HG03342 (cell line): ENCODE data around the gene GRAP.
A peak's percentile ranks its signal among the peaks of the same experiment; 100 is the strongest.

Experiments
- ATAC-seq: cut with Tn5 transposase; IDR thresholded peaks from one replicate; pipeline ENCODE4 v1.9.1; 2021; ENCODE audit warnings: mild to moderate bottlenecking, moderate library complexity; ENCODE audit not compliant: unreplicated experiment

GRAP gene

DNA sequence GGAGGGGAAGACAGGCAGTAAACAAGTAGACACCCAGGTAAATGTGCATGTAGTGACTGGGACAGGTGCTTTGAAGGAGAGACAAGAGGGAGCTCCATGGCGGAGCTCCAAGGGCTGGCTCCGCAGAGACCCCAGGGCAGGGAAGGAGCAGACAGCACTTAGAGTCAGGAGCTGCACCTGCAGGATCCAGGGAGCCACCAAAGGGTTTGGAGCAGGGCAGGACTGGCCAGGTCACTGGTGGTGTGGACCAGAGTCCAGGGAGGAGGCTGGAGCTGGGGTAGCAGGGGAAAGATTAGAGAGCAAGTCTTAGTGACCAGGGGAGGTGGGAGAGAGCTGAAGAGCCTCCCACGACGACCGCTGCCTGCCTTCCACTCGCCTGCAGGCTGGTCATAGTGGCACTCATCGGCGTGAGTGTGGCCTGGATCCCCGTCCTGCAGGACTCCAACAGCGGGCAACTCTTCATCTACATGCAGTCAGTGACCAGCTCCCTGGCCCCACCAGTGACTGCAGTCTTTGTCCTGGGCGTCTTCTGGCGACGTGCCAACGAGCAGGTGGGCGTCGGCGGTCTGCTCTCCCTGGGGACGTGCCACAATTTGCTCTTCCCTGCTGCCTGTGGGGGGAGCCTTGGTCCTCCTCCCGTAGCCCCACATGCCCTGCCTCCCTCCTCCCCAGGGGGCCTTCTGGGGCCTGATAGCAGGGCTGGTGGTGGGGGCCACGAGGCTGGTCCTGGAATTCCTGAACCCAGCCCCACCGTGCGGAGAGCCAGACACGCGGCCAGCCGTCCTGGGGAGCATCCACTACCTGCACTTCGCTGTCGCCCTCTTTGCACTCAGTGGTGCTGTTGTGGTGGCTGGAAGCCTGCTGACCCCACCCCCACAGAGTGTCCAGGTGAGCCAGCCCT lies 27.5 kb downstream of the GRAP start:
- no peak for ATAC-seq

DNA sequence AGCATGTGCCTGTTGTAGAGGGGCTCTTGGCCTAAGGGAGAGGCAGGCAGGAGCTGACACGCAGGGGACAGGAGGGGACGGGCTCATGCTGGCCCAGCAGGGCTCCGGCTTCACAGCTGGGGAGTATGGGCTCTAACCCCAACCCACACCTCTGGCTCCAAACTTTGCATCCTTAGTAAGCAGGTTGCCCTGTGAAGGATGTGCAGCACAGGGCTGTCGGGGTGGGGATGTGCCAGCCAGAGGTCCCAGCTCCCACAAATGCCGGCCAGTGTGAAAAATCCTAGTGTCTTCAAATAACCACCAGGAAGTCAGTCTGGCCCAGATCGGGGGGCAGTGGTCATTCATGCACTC lies 28.2 kb downstream of the GRAP start:
- no peak for ATAC-seq

DNA sequence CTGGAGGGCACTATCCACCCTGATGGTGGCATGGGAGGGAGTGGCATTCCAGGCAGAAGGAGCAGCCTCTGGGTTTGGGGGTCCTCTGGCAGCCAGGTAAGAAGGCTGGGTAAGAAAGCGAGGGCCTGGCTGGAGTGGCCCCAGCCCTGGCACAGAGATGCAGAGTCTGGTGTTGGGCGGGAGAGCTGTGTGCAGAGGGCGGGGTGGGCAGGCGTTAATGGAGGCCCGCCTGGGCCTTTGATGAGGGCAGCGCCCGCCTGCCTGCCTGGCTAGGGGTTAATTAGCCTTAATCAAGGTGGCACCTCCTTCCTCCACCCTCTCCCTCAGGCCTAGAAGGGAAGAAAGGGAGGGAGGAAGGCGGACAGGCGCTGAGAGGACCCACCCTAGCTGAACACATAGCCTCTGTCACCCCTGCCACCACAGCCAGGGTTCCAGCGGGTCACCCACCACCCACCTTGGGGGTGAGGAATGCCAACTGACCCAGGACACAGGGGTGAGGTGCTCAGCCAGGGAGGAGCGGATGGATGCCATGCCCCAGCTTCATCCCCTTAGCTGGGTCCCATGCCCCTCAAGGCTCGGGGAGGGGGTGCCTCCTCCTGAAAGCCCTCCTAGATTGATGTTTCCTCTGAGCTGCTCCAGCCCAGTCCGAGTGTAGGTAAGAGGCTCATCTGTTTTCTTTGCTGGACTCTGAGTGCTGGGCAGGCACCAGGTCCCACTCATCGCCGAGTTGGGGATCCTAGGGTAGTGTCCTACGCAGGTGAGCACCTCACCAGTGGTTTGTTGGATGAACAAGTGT lies 28.8 kb downstream of the GRAP start:
- no peak for ATAC-seq

DNA sequence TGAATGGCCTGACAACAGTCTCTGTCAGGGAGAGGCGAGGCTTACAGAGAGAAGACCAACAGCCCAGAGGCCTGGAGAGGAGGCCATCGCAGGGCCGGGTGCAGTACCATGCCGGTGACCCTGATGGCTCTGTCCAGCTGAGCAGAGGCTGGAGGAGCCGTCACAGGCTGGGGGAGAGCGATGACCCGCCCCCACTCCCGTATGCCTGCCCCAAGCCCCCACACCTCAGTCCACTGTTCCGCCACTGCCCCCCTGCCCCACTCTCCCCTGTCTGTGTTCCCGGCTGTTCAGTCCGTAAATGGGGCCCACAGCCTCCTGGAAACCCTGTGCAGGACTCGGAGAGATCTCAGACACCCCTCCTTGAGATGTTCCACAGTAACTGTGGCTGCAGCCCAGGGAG lies 29.4 kb downstream of the GRAP start:
- no peak for ATAC-seq

DNA sequence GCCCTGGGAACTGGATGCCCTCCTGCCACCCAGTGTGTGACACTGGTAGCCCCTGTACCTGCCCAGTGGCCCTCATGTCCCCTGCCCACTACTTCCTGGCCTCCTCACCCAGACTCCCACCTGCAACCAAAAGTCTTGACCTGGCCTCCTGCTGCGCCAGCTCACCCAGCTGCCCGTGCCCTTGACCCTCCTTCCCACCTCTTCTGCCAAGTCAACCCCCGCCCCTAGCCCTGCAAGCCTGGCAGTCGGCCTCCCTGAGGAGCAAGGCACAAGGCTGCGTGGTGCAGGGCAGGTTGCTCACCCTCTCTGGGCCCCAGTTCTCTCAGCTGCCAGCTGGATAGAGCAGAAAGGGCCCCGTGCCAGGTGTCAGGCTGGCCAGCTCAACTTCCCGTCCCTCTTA lies 29.9 kb downstream of the GRAP start:
- no peak for ATAC-seq

DNA sequence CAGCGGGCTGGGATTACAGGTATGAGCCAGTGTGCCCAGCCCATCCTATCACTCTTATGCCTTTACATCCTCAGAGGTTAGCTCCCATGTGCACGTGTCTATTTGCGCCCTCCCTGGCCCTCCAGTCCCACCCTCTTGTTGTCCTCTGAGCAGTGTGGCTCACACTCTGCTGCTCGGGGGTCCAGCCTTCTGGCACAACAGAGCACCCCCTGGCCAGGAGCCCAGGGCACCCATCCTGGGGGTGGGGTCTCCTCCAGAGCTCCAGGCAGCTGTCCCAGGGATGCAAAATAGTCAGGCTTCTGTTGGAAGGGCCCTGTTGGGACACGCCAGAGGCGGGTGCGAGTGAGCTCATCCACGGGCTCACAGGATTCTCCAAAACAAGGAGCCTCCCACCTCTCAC lies 30.5 kb downstream of the GRAP start:
- no peak for ATAC-seq

DNA sequence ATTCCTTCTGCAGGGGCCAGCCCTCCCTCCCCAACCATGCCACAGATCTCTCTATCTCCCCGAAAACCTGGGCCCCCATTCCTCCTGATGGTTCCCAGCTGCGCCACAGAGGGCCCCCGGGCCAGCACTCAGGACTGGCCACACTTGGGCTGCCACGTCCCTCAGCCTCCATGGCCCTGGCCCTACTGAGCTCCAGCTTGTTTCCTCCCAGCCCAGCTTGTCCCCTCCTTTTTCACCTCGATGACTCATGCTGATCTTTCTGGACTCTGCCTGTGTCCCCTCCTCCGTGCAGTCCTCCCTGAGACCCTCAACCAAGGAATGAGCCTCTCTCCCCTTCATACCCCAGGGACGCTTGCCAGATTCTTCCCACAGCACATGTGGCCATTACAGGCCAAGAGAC lies 31.3 kb downstream of the GRAP start:
- no peak for ATAC-seq

DNA sequence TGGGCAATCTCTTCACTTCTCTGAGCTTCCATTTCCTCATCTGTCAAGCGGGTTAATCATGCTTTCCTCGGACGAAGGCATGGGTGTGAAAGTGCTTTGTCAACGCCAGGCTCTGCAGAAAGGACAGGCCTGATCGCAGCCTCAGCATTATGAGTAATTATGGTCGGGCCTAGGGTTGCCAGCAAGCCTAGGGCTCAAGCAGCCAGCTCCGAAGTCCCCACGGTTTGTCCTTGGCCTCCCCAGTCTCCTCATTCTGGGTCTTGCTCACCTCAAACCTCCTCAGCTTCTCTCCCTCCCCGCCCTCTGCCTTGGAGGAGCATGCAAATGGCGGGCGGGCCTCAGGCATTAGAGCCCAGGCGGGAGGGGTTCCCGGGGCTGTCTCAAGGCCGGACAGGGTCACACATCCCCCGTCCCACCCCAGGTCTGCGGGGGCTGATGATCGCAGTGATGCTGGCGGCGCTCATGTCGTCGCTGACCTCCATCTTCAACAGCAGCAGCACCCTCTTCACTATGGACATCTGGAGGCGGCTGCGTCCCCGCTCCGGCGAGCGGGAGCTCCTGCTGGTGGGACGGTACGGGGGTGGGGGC lies 32.0 kb downstream of the GRAP start:
- ATAC-seq, result no peak

DNA sequence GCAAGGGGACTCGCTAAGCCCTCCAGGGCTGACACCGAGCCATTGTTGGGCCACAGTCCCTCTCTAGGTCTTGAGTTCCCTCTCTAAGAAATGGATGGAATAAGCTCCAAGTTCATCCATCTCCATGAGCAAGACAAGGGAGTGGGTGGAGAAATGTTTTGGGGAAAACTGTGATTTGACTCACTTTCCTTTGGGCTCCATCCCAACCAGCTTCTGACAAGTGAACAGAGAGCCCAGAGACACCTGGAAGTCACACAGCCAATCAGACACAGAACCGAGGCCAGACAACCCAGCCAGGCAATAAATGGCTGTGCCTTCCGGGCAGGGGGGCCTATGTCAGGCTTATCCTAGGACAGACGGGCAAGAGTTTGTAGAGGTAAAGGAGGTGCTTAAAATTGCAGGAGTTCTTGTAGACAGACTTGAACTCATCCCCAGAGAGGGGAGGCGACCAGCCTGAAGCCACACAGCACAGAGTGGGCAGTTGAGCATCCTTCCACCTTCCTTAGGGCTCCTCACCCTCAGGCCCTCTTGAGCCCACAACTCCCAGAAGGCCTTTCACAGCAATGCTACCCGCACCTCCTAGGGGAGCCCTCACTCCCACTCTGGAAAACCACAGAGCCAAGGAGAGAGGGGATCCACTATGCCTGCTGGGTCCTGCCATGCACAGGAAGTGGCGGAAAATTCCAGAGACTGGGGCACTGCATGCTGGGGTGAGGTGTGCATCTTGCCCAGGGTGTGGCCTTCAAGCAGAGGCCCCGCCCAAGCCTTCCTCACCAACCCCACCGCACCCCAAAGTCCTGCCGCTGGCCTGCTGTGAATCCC lies 32.7 kb downstream of the GRAP start:
- no peak for ATAC-seq

DNA sequence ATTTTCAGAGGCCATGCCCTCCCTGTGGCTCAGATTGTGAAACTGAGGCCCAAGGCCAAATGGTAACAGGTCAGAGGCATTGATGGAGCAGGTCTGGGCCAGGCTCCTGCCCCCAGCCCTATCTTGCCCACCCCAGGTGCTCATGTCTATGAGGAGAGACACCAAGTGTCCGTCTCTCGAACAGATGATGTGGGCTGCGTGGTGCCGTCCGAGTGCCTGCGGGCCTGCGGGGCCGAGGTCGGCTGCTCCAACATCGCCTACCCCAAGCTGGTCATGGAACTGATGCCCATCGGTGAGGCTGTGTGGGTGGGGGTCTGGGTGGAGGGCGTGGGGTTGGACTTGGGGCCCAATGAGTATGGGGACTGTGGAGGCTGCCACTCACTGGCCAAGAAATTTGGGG lies 33.5 kb downstream of the GRAP start:
- no peak for ATAC-seq

DNA sequence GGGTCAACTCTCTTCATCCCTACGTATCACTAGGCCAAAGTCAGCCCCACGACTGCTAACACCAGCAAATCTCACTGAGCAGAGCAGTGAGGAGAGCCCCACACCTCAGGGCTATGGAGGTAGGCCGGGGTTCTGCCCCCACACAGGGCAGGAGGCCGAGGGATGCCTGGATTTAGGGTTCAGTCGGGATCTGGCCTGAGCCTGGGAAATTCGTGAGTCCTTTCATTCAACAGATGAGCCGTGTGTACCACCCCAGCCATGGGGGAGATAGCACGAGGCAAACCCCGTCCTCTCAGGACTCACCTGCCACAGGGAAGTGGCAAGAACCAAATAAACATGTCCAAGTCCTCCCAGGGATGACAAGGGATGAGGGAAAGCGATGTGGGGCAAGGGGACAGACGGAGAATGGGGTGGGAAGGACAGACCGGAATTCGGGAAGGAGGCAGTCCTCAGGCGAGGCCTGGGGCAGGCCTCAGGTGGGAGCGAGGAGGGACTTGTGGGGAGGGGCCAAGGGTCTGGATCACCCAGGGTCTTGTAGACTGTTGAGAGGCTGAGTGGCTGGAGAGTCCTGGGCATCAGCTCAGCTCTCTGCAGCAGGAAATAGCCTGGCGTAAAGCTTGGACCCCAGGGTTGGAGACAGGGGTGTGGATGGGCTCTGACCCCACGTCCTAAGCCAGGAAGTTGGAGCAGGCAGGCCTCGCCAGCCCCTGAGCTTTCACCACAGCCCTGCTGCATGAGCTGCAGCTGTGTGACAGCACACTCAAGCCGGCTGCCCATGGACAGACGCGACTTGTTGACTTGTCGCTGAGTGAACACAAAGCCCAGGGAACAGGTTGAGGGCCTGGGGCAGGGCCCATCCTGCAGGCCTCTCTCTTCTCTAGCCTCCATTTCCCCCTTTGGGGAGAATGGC lies 34.3 kb downstream of the GRAP start:
- no peak for ATAC-seq

DNA sequence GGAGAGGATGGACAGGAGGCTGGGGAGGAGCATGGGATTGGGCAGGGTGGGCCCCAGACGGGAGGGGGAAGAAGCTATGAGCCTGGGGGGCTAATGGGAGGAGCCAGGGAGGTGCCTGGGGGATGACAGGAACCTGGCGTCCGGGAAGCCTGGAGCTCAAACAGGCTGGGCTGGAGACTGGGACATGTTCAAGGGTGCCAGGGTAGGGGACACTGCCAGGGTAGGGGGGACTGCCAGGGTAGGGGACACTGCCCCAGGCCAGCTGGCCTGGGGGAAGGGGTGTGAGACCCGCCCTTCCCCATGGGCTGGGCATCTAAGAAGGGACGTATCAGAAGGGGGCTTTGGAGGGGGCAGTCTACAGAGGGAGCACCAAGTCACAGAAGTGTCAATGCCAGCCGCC lies 35.2 kb downstream of the GRAP start:
- no peak for ATAC-seq

DNA sequence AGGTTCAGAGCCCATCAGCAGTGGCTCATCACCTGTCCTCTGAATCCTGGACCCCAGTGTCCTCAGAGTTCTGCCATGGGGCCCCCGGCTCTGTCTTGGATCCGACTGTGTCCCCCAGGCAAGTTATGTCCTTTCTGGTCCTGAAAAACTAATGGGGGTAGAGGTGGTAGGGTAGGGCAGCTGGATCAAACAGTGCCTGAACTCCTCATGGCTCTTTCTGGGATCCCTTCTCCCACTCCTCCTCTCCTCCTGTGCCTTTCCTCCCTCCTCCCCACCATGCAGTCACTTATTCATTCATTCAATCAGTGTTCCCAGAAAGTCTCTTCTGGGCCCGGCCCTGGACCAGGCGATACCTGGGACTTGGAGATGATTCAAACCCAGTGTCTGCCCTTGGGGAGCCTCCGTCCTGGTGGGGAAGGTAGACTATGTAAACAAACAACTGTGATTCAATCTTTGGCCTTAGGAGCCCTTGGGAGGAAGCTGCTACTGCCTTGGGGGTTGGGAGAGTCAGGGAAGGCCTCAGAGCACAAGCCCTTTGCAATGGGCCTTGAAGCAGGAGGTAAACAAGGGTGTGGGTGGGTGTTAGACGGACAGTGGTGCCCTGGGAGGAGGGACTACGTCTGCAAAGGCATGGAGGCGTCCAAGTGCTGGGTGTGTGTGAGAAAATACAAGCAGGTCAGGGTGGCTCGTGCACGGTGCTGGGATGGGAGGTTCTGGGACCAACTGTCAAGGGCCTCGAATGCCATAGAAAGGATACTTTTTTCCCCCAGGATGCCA lies 35.8 kb downstream of the GRAP start:
- no peak for ATAC-seq

DNA sequence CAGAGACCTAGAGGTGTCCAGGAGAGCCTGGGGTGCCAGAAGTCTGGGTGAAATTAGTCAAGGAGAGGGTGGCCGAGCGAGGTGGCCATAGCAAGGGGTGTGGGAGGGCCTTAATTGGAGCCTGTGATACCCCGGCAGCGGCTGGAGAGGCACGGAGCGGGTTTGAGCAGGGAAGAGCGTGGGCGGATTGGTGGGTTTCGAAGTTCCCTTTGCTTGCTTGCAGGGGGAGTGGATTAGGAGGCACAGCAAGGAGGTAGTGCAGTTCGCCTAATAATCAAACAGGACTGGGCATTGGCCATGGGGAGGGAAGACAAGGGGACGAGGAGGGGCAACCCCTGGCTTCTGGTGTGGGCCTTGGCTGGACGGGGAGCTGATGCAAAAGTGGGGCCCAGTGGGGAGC lies 36.8 kb downstream of the GRAP start:
- no peak for ATAC-seq

DNA sequence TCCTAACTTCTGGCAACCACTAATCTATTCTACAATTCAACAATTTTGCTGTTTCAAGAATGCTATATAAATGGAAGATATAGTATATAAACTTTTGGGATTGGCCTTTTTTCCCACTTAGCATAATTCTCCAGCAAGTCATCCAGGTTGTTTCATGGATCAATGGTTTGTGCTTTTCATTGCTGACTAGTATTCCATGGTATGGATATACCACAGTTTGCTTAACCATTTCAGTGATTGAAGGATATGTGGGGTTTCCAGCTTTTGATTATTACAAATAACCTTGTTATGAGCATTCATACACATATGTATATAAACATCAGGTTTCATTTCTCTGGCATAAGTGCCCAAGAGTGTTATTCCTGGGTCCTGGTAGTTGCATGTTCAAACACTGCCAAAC lies 40.1 kb downstream of the GRAP start:
- ATAC-seq, result no peak

DNA sequence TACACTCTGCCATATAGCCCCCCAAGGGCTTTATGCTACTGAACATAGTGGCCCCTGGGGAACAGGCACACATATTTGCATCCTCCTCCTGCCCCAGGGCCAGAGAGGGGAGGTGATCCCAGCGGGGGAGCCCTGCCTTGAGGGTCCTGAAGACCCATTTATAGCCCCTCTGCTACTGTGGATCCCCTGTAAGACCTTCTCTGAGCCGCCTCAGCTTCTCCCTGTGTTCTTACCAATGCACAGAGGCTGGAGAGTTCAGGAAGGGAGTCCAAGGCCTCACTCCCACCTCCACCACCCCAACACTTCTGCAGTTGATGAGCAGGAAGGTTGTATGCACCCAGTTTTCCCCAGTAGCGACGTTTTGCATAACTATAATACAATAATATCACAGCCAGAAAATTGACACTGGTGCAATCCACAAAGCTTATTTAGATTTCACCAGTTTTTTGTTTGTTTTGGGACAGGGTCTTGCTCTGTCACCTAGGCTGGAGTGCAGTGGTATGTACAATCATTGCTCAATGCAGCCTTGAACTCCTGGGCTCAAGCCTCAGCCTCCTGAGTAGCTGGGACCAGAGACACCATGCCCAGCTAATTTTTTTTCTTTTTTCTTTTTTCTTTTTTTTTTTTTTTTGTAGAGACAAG lies 40.8 kb downstream of the GRAP start:
- ATAC-seq, result no peak

DNA sequence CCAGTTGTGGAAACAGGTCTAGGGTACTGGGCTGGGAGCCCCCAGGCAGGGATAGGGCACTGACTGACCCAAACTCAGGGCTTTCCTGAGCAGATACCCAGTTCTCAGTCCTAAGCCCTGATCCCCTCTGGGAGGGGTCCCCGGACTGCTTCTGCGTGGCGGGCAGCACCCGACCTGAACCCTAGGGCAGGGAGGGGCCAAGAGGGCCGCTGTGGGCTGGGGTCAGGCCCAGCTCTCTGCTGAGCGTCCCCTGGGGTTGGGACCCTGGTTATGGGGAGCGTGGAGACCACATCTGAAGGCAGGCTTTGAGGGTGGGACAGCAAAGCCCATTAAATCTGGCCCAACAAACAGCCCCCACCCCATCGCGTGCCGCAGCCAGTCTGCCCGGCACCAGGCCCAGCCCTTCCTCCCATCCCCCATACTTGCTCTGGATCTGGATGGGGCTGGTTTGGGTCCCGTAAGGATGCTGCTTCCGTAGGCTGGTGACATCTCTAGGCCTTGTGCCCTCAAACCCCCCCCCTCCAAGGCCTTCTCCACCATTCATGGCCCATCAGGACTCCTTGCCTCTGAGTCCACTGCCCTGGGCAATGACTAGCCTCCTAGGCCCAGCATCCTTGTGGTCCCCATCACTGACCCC lies 41.5 kb downstream of the GRAP start:
- no peak for ATAC-seq

DNA sequence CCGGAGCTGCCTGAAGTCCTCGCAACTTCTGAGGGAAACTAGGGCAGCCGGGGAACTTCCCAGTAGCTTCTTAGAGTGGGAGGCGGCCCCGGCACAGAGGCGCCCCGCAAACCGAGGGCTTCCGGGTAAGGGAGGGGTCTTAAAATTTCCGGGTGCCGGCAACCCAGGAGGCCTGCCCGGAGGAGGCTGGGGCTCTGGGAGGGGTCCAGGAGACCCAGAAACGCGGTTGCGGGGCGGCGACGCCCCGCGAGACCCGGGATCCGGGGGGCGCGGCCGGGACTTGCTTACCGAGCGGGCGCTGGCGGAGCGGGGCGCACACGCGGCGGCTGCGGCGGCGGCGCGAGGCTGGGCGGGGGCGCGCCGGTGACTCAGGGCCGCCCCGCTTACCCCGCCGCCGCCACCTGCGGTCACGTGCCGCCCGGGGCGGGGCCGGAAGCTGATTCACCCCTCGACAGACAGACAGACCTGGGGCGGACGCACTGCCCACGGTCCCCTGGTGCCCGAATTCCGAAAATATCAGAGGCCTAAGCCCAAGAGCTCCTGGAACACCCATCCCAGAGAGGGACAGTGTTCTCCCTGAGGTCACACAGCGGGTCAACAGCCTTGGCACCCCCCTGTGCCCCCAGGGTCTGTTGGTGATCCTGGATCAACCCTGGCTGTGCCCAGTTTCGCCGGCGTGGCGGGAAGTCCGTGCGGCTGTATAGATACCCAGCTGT lies 42.2 kb downstream of the GRAP start, which contains the start of gene FAM83G:
FAM83G (minus strand) TSS at position 344 of the 716 bp plus-strand sequence. CDS start 723 bp downstream, outside the sequence.
- peak; percentile 79 for ATAC-seq
